GM12878 (cell line): ENCODE results near the gene KRTAP10-9.
"Not testable (repeated sequence)": the region's sequence is repeated elsewhere in the genome, so short reads cannot be mapped to it uniquely, and the experiment has no call there.

Source experiments
- FOS ChIP-seq: IDR thresholded peaks from 3 replicates; pipeline ENCODE4 v1.6.1; 2011; ENCODE audit warnings: borderline replicate concordance; ENCODE audit not compliant: insufficient read length; ENCODE audit errors: extremely low read depth
- HCFC1 ChIP-seq: fragments of 150-350 bp; IDR thresholded peaks from 2 replicates; pipeline ENCODE4 v1.6.1; 2014; ENCODE audit warnings: low read length
- NBN ChIP-seq: fragments of 450-650 bp; IDR thresholded peaks from 2 replicates; pipeline ENCODE4 v1.6.1; 2016
- NFYB ChIP-seq: IDR thresholded peaks from 2 replicates; pipeline ENCODE4 v1.6.1; 2011; ENCODE audit warnings: low read depth, mild to moderate bottlenecking, low read length, improper control_type of control experiment, moderate library complexity; ENCODE audit not compliant: insufficient read depth
- NRF1 ChIP-seq: conservative IDR thresholded peaks from 2 replicates; pipeline ENCODE4 v1.6.1; 2011; ENCODE audit warnings: mild to moderate bottlenecking, low read depth, low read length, improper control_type of control experiment
- POLR2A ChIP-seq: IDR thresholded peaks from 2 replicates; pipeline ENCODE4 v1.6.1; 2011; ENCODE audit warnings: low read depth, mild to moderate bottlenecking, low read length
- SREBF1 ChIP-seq: IDR thresholded peaks from 2 replicates; pipeline ENCODE4 v1.6.1; 2012; ENCODE audit warnings: mild to moderate bottlenecking, low read length
- SUPT20H ChIP-seq: IDR thresholded peaks from 2 replicates; pipeline ENCODE4 v1.6.1; 2011; ENCODE audit warnings: low read depth, mild to moderate bottlenecking, low read length, moderate library complexity, borderline replicate concordance; ENCODE audit not compliant: control insufficient read depth
- TF ChIP-seq, protein P1 (sequence below): IDR thresholded peaks from 2 replicates; pipeline ENCODE4 v1.6.1; 2012; ENCODE audit warnings: low read depth, low read length, improper control_type of control experiment
- TF ChIP-seq, protein P2 (sequence below), 3 experiments: IDR thresholded peaks in 2 of 3; conservative IDR thresholded peaks in 1 of 3; 2 replicates each; pipeline ENCODE4 v1.5.1; 2011; ENCODE audit warnings: low read depth in 3 of 3, low read length in 3 of 3, mild to moderate bottlenecking in 3 of 3, control low read depth in 2 of 3, moderate library complexity in 2 of 3, inconsistent platforms in 1 of 3, mixed read lengths in 1 of 3; ENCODE audit not compliant: control insufficient read depth in 2 of 3, insufficient read depth in 1 of 3; ENCODE audit errors: extremely low read depth in 1 of 3

DNA sequence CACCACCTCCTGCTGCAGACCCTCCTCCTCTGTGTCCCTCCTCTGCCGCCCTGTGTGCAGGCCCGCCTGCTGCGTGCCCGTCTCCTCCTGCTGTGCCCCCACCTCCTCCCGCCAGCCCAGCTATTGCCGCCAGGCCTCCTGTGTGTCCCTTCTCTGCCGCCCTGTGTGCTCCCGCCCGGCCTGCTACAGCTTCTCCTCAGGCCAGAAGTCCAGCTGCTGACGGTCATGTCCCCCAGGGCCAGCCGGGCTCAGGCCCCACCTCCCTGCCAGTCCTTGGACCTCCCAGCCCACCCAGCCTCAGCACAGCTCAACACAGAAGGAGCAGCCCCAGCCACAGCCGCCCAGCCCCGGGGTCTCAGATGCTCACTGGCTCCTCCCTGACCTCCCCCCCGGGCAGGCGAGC, 939 bp downstream of the KRTAP10-9 start:
- TF ChIP-seq HCFC1, NBN, NFYB, NRF1, FOS, SREBF1, POLR2A, SUPT20H: not testable (repeated sequence)
- TF ChIP-seq, protein P1, sequence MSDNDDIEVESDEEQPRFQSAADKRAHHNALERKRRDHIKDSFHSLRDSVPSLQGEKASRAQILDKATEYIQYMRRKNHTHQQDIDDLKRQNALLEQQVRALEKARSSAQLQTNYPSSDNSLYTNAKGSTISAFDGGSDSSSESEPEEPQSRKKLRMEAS = not testable (repeated sequence)
- TF ChIP-seq, protein P2, sequence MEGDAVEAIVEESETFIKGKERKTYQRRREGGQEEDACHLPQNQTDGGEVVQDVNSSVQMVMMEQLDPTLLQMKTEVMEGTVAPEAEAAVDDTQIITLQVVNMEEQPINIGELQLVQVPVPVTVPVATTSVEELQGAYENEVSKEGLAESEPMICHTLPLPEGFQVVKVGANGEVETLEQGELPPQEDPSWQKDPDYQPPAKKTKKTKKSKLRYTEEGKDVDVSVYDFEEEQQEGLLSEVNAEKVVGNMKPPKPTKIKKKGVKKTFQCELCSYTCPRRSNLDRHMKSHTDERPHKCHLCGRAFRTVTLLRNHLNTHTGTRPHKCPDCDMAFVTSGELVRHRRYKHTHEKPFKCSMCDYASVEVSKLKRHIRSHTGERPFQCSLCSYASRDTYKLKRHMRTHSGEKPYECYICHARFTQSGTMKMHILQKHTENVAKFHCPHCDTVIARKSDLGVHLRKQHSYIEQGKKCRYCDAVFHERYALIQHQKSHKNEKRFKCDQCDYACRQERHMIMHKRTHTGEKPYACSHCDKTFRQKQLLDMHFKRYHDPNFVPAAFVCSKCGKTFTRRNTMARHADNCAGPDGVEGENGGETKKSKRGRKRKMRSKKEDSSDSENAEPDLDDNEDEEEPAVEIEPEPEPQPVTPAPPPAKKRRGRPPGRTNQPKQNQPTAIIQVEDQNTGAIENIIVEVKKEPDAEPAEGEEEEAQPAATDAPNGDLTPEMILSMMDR (IDR thresholded peaks at IDR 0.05 in 2 of 3, conservative IDR thresholded peaks at IDR 0.05 in 1 of 3; ENCODE audit: control insufficient read depth in 2 of 3, extremely low read depth in 1 of 3, insufficient read depth in 1 of 3, low read depth in 3 of 3, low read length in 3 of 3) = not testable (repeated sequence)
